Ureter (tissue), 1 donor: ENCODE measurements around the gene KSR1. TPM values are rescaled to one million over a fixed set of nuclear protein-coding genes. Genes with fewer than 3 reads are reported as not detected.
"Not testable (repeated sequence)": the region's sequence is repeated elsewhere in the genome, so short reads cannot be mapped to it uniquely, and the experiment has no call there.

Experiments used
- DNase-seq: peaks from one replicate; pipeline ENCODE4 v3.0.0-alpha.2; 2020; ENCODE audit warnings: low spot score
- total RNA-seq: library from RNA; stranded (reverse); gene quantifications from one replicate; pipeline ENCODE4 v1.2.4, GENCODE V29; 2023
- donor health status: DM: yes; HTN: yes; CAD: no.

The KSR1 gene
- total RNA-seq, 1 donor from 2014 or later = 61.9 TPM

DNA sequence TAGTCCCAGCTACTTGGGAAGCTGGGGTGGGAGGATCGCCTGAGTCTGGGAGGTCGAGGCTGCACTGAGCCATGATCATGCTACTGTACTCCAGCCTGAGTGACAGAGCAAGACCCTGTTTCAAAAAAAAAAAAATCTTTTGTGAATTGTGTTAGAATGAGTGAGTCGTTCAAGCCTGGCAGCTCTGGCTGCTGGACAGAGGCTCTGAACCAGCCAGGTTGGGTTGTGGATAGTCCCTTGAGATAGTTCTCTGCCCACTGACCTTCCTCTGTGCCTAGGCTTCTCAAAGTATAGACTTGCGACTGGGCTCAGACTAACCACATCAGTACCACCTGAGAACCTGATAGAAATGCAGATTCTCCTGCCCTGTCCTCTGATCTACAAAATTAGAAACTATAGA lies 2.2 kb upstream of the KSR1 start:
- no peak for DNase-seq

DNA sequence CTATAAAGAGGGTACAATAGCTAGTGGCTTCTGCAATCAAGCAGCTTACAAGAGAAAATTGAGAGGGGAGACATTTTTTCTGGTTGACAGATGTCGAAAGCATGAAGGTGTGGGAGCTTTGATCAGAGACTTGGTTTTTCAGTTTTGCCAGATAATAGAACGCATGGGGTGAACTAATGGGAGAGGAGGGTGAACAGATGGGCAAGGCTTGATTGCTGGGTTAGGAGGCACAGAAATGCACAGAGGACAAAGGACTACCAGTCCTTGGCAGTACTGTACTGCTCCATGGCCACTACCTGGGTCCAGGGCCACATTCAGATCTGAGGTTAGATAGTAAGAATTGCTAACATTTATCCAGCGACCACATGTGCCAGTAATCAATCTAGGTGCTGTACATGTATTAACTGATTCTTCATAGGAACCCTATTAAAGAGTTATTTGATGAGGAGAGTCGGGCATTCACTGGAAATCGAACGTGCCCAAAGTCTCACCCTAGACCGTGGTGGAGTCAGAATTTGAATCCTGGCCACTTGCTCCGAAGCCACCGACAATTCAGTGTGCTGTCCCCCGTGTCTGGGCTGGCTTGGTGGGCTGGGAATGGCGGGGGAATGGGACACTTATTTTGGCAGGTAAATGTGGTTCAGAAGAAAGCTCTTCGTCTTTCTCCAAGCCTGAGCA lies 873 bp upstream of the KSR1 start:
- no peak for DNase-seq

DNA sequence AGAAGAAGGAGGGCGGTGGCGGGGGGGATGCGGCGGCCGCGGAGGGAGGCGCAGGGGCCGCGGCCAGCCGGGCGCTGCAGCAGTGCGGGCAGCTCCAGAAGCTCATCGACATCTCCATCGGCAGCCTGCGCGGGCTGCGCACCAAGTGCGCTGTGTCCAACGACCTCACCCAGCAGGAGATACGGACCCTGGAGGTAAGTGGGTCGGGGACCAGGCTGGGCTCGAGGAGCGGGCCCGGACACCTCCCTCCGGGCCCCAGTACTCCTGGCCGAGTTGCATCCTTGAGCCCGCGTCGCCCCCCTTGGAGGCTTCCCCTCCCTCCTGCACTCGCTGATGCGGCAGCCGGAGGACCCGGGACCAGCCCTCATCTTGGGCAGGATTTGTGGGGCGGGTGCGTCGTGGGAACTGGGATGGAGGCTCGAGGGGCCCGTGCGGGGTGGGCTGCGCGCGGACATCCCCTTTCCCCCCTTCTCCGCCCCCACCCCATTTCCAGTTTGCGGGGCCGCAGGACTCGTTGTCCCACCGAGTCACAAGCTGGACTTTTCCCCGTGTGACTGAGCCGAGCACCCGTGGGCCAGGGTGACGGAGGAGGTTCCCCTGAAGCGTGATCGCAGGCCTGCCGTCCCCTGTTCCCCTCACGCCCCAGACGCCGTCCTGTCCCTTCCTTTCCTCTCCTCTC lies 572 bp downstream of the KSR1 start:
- DNase-seq = no peak

DNA sequence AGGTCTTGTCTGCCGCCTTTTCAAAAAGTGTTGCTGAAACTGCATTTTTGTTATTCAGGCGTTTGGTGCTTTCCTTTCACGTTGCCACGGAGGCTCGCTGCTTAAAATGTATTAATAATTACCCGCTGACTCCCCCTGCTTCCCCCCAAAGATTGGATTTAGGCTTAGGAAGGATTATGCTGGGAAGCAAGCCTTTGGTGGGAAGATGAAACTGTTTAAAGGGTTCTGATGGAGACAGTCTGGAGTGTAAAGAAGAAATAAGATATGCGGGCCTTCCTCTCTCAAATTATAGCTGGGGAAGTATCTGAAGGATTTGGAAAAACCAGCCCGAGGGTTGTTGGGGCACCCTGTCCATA lies 1.1 kb downstream of the KSR1 start:
- no peak for DNase-seq

DNA sequence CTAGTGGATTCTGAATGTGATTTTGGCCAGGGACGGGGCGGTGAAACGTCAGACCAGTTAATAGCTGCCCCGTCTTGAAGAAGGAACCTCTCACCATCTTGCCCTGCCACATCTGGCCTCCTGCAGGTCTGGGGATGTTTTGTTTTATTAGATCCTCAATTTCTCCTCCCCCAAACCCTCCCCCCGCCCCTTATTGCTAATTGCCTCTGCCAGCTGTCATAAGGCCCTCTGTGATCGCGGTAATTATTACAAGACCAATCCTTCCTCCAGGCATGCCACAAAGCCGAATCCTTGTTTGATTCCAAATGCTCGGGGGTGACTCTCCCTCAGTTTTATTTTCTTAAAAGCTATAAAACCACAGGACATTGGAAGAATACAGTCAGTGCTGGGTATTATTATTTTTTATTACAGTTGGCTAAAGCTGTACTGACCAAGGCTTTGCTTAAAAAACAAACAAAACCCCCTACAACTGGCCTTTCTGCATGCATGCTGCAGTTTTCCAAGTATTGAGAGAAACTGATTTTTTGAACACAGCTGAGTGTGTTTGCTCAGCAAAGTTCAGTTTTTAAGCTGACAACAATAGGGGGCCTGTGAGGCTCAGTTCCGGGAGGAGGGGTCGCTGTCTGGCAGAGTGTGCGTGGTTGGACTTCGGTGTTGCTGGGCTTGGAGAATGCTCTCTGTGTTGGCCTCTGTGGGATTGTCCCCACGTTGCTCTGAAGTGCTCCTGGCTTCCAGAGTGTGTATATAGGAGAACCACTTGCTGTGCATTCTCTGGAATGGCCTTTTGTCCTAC lies 1.7 kb downstream of the KSR1 start:
- no peak for DNase-seq

DNA sequence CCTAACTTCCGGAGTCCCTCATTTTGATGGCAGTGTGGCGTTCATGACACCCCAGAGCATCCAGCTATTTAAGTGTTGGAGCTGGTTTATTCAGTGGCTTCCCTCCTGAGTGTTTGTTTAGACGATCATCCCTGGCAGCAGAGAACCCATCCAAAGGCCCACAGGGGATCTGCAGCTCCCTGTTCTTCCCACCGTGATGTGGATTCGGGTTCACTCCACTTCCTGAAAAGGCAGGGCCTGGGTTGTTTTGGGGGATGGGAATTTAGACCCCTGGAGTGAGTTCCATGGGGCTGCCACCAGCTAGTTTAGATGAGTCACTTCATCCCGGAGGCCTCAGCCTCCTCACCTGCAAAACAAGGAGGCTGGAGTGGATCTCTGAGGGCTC lies 2.3 kb downstream of the KSR1 start:
- DNase-seq = no peak

DNA sequence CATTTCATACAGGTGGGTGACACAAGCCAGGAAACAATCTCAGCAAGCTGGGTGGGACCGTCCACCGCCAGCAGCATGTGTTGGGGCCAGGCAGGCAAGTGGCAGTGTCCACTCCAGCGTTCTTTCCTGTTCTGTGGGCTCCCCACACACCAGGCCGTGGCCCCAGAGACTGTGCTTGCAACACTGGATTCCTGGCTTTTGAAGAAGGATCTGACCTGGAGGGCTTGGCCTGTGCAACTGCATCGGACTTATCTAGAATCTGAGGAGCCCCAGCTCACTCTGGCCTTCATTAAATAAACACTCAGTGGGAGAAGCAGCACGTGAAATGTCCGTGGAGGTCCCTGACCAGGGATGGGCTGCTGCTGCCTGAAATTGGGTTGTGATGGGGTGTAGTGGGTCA lies 3.2 kb downstream of the KSR1 start:
- no peak for DNase-seq

DNA sequence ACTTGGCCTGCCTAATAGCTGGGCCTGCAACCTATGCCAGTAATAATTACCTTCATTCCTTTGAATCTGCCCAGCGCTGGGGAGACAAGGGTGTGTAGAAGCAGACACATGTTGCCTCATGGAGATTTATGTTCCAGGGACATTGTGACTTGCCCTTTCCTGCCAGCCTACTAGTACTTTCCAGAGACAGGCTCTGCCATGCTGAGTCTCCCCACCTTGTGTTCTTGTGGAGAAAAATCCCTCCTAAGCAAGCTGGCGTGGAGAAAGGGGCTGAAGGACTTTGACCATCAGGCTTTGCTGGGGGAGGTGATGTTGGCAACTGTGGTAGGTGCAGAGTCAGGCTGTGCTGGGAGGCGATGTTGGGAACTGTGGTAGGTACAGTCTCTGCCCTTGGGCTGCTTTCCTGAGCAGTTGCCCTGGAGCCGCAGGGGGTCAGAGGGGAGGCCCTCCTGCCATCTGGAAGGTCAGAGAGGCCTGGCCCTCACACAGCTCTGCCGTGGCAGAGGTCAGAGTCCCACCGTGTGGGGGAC lies 4.0 kb downstream of the KSR1 start:
- DNase-seq = no peak

DNA sequence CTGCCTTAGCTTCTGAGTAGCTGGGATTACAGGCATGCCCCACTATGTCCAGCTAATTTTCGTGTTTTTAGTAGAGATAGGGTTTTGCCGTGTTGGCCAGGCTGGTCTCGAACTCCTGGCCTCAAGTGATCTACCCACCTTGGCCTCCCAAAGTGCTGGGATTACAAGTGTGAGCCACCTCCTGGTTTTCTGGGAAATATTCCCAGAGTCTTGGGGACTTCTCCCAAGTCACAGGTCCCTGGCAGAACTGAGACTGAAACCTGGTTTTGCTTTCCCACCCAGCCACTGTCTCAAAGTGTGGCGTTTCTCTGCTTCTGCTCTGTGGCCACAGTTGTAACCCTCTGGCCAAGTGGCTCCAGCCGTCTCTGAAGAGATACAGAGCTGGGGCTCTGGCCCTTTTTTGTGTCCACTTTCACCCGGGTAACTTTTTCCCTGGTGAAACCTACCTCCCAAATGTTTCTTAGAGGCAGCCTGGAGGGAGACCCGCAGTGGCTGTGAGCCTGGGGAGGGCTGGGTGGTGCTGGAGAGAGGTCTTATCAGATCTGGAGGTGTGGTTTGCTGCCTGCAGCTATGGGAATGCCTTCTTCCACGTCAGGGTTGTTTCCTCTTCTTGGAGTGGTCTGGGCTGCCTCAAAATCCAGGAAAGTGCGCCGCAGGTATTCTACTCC lies 5.1 kb downstream of the KSR1 start:
- no peak for DNase-seq

DNA sequence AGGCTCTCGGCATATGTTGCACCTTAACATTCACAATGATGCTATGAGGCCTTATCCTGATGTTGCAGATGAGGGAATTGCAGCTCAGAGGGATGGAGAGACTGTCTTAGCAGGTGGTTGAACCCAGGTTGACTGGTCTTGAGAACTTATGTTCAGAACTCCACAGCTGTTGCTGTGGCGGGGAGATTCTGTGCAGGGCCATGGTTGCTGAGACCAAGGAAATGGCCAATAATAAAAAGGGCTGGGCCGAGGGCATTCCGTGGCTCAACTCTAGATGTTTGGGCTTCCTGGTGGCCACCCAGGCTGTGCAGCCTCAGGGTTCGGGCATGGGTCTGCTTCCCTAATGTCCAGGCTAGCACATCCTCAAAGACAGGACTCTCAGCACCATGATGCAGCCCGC lies 5.9 kb downstream of the KSR1 start:
- DNase-seq = no peak

DNA sequence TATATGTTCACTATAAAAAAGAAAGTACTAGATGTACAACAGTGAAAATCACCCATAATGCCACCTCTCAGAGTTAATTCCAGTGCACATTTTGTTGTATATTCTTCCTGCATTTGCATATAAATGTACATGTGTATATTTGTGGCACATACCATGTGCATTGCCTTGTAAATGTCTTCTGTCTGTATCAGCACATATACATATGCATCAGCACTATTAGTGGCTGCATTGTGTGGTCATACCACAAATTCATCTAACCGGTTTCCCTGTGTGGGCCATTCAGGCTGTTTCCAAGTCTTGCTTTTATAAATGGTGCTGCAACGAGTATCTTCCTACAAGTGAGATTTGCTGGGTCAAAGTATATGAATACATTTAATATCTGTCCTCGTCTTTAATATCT lies 6.5 kb downstream of the KSR1 start:
- no peak for DNase-seq

DNA sequence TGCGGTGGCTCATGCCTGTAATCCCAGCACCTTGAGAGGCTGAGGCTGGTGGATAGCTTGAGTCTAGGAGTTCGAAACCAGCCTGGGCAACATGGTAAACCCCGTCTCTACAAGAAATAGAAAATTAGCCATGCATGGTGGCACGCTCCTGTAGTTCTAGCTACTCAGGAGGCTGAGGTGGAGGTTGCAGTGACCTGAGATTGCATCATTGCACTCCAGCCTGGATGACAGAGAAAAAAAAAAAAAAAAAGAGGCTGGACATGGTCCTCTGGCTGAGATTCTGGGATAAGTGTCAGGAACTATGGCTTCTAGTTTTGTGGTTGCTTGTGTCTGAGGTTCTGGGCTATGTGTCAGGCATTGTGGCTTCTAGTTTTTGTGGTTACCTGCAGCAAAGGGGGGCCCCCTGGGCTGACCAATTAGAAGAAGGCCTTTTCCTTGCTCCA lies 7.0 kb downstream of the KSR1 start:
- no peak for DNase-seq

DNA sequence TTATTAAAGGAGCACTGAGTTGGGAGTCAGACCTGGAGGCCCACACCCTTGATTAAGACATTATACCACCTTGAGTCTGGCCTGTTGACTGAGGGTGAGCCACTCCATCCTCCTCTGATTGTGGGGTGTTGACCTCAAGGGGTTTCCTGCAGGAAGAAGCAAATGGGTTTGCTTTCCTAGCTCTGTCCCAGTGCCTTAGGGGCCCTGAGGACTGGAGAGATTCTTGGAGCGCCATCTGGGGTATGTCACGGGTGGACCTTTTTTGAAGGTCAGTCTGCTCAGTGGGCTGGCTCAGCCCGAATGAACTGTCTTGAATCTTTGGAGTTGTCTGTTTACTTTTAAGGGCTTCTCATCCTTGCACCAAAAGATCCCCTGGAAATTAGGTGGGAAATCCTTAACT lies 7.8 kb downstream of the KSR1 start:
- DNase-seq = not testable (repeated sequence)

DNA sequence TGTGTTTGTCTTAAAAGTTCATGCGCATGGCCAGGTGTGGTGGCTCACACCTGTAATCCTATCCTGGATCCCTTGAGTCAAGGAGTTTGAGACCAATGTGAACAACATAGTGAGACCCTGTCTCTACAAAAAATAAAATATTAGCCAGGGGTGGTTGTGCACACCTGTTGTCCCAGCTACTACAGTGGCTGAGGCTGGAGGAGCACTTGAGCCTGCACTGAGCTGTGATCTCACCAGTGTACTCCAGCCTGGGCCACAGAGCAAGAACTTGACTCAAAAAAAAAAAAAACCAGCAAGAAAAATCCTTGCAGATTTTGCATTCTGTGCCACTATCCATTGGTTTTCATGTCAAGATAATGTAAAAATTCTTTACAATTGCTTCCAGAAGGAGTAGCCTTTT lies 8.2 kb downstream of the KSR1 start:
- no peak for DNase-seq

DNA sequence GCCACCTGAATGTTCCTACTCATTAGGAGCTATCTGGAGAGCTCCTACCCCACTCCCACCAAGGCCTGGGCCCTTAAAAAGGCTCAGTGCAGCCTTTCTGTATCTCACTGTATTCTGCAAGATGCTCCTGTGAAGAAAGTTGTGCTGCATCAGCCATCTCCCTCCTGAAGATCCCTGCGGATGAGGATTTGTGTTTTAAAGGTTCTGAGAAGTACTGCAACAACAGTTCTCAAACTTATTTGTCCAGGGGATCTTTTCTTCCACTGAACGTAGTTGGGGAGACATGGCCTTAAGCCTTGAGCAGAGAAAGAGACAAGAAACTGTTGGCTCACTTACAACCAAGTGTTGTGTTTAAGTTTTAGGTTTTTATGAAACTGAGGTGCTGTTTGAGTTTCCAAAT lies 9.6 kb downstream of the KSR1 start:
- not testable (repeated sequence) for DNase-seq

DNA sequence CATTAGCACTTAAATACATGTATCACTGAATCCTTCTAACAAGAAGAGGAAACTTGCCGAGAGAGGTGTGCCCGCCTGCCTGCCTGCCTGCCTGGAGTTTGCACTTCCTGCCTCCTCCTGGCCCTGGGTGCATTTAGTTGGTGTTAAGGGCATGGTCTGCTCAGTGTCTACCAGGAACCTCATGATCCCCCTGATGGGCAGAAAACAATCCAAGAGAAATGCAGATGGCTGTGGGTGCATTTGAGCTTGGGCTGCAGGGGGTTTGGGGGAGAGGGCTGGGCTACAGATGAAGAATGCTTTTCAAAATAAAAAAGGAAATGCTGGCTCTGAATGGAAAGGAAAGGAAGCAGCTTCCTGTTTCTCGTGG lies 10.1 kb downstream of the KSR1 start:
- no peak for DNase-seq

DNA sequence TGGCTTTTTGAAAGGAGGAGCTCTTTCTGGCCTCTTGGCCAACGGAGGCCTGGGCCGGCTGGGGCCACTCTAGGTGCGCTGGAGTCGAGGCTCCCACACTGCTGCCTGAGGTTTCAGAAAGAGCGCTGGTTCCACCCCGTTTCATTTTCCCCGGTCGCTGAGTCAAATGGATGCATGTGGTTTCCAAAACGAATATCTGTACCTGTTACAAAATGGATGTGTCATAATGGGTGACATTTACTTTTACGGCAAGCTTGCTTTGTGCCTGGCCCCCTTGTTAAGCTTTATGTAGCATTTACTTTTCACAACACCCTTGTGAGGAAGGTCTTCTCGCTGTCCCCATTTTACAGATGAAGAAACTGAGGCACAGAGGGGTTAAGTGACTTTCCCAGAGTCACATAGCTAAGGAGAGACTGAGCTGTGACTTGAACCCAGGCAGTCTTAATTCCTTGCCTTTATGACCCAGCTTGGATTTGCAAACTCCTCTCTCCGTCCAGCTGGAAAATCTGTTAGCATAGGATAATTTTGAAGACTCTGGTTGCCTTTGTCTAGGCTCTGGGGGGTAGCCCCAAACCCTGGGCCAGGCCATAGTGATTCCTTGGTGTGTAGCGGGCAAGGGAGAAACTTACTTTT lies 10.6 kb downstream of the KSR1 start:
- no peak for DNase-seq

DNA sequence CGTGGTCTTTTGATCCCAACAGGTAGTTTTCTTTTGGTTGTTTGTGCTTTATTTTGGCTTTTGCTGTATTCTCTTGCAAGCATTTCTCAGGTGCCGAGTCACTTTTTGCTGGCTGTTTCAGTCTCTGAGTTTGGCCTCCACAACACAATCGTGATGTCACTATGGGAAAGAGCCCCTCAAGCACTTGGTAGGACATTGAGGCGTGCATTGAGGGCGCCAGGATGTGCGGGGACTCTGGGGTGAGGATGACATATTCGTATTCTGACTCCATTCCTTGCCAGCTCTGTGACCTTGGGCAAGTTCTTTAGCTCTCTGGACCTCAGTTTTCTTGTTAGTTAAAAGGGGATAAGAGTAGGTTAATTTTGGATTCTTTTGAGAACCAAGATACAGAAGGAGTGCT lies 13.0 kb downstream of the KSR1 start:
- no peak for DNase-seq

DNA sequence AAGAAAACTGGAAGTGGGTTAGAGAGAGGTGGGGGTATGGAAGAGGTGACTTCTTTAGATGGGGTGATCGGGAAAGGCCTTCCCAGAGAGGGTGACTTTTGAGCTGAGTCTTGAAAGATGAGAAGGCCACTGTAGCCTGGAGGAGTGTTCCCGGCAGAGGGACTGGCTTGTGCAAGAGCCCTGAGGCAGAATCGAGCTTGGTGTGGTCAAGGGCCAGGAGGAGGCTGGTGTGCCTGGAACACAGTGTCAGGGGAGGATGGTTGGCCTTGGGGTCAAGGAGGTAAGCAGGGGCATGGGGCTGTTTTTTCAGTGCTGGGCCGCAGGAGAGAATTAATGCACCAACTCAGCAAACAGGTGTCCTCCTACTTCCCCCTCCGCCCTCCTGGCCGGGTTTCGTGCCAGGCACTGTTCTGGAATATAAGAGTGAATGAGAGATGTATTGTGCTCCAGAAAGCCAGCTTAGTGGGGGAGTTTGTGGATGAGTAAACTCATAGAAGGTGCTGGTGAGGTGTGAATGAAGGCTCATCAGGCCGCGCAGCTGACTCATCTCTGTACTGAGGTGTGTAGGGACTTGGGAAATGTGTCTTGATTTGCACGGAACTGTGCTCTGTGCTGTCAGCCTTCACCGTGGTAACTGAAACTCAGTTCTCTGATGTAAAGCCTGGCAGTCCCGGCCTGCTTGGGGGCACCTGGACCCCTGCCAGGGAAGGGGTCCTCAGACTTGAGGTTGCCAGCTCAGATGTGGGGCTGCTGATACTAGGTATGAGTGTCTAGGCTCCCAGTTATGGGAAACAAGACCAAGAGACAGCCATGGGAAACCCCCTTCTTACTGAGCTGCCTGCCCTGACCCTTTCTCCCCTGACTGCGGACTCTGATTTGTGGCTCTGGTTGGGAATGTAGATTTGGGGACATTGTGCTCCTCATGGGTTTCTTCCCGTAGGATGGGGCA lies 15.3 kb downstream of the KSR1 start:
- DNase-seq = no peak

DNA sequence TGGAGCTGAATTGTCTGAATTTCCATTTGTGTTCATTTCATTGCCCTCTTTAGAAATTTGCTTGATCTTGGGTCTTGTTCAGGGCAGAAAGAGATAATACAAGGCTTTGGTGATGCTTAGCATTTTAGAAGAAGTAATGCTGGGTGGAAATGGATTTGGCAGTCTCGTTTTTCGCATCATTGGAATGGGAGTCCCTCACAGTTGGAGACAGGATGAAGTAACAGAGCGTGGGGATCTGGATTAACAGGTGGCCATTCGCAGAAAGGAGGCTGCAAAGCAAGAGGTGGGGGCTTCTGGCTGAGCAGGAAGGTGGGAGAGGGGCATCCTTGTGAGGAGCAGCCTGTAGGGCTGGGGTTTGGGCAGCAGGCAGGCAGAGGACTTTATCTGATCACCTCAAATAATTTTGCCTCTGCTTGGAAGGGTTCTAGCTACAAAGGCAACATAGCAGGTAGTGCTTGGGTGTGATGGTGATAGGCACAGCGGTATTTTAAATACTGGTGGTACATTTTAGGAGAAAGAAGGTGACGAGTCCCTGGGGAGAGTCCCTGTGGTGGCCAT lies 17.0 kb downstream of the KSR1 start:
- DNase-seq = no peak
